Pulmonary artery endothelial cell (primary cell): ENCODE measurements around the gene GBE1. TPM values are rescaled to one million over a fixed set of nuclear protein-coding genes. Genes with fewer than 3 reads are reported as not detected.
"Not testable (repeated sequence)": the region's sequence is repeated elsewhere in the genome, so short reads cannot be mapped to it uniquely, and the experiment has no call there.

Experiments used
- DNase-seq: peaks from one replicate; pipeline ENCODE4 v3.0.0-alpha.2; 2011; ENCODE audit warnings: low read depth, low spot score
- total RNA-seq: library from RNA; depleted of rRNA; stranded (reverse); fragments of >200 nt; gene quantifications from 2 replicates; pipeline ENCODE4 v1.2.3, GENCODE V29; 2014

Gene GBE1
- total RNA-seq, 1 donor from 2014 or later = 174 TPM

GRCh38 chr3:81753416-81754027, 7.9 kb downstream of the GBE1 start:
- DNase-seq = no peak

GRCh38 chr3:81752604-81753003, 8.8 kb downstream of the GBE1 start:
- no peak for DNase-seq

- DNase-seq = no peak
These were observed 12.2 kb downstream of the GBE1 start for GRCh38 chr3:81749265-81749664.

- DNase-seq = not testable (repeated sequence)
These were observed 14.2 kb downstream of the GBE1 start for GRCh38 chr3:81747280-81747679.

- DNase-seq = peak; percentile 74
These were observed 17.1 kb downstream of the GBE1 start for GRCh38 chr3:81744366-81744765.

GRCh38 chr3:81743096-81744025, 18.1 kb downstream of the GBE1 start:
- DNase-seq = peak; percentile 91

GRCh38 chr3:81742581-81742980, 18.9 kb downstream of the GBE1 start:
- DNase-seq = no peak

GRCh38 chr3:81741216-81741615, 20.2 kb downstream of the GBE1 start:
- DNase-seq = no peak

- DNase-seq = no peak
These were observed 20.7 kb downstream of the GBE1 start for GRCh38 chr3:81740731-81741130.

GRCh38 chr3:81735334-81735733, 26.1 kb downstream of the GBE1 start:
- no peak for DNase-seq

GRCh38 chr3:81734742-81735141, 26.7 kb downstream of the GBE1 start:
- DNase-seq = no peak

- DNase-seq = no peak
These were observed 28.8 kb downstream of the GBE1 start for GRCh38 chr3:81732642-81733041.

- DNase-seq = no peak
These were observed 32.5 kb downstream of the GBE1 start for GRCh38 chr3:81728766-81729544.

GRCh38 chr3:81726735-81727134, 34.7 kb downstream of the GBE1 start:
- DNase-seq = peak; percentile 44

- peak; percentile 49 for DNase-seq
These were observed 35.3 kb downstream of the GBE1 start for GRCh38 chr3:81726132-81726531.

- DNase-seq = no peak
These were observed 37.6 kb downstream of the GBE1 start for GRCh38 chr3:81723732-81724313.

GRCh38 chr3:81718311-81718710, 43.1 kb downstream of the GBE1 start:
- DNase-seq = no peak

GRCh38 chr3:81716870-81717509, 44.5 kb downstream of the GBE1 start:
- DNase-seq = no peak

GRCh38 chr3:81713031-81713430, 48.4 kb downstream of the GBE1 start:
- DNase-seq = no peak

- no peak for DNase-seq
These were observed 51.8 kb downstream of the GBE1 start for GRCh38 chr3:81709606-81710005.

- no peak for DNase-seq
These were observed 53.4 kb downstream of the GBE1 start for GRCh38 chr3:81707996-81708395.
